Kidney epithelial cell (primary cell): ENCODE measurements around the gene TBC1D2. TPM values are rescaled to one million over a fixed set of nuclear protein-coding genes. Genes with fewer than 3 reads are reported as not detected.

ENCODE experiments used
- DNase-seq: peaks from one replicate; pipeline ENCODE4 v3.0.0-alpha.2; 2010; ENCODE audit warnings: low read depth
- H3K27me3 ChIP-seq: 2 replicates; pipeline ENCODE4 v1.6.0; 2011; ENCODE audit warnings: low read length; ENCODE audit not compliant: control insufficient read depth, insufficient read depth
- H3K36me3 ChIP-seq: 2 replicates; pipeline ENCODE4 v1.5.1; 2011; ENCODE audit warnings: low read length; ENCODE audit not compliant: control insufficient read depth, insufficient read depth
- H3K4me3 ChIP-seq: 2 replicates; pipeline ENCODE4 v1.5.1; 2011; ENCODE audit warnings: low read depth, mild to moderate bottlenecking, control low read depth, low read length
- total RNA-seq: library from RNA; depleted of rRNA; stranded (reverse); fragments of >200 nt; gene quantifications from 2 replicates; pipeline ENCODE4 v1.2.3, GENCODE V29; 2015
- TF ChIP-seq, protein P1 (sequence below): IDR thresholded peaks from 2 replicates; pipeline ENCODE4 v1.5.1; 2011; ENCODE audit warnings: mild to moderate bottlenecking, moderate library complexity, low read length, control low read depth, inconsistent platforms; ENCODE audit not compliant: insufficient read depth, poor library complexity, severe bottlenecking

Gene TBC1D2
- total RNA-seq, 1 donor from 2014 or later: 21.4 TPM

DNA sequence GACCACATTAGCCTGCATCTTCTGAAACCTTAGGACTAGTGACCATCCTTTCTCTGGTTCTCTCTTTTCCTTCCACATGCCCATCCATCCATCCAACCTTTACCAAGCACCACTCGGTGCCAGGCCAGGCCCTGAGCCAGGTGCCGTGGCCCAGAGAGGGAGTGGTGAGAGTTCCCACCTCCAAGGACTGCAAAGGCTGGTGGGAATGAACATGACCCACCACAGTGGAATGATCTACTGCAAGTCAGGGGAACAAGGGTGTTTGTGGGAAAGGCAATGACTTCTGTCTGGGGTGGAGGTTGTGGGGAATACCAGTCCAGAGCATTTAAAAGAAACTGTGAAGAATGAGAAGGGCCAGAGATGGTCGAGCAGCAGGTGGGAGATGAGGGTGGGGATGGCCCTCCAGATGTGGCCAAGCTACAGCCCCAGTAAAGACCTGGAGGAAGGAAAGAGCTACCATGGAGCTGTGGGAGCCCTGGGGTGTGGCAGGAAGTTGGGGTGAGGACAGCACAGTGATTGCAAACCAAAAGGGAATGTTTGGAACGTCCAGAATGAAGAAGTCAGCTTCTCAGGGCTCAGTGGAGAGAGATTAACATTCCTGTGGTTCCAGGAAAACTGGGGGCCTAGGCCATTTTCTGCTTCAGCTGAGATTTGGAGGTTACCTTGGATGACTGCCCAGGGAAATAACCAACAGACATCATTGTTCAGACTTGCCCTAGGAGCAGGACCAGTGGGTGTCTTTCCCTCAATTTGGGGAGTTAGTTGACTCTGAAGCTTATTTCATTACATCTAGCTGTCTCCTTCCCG, 32.4 kb downstream of the TBC1D2 start:
- DNase-seq: peak; percentile 94
- TF ChIP-seq, protein P1, sequence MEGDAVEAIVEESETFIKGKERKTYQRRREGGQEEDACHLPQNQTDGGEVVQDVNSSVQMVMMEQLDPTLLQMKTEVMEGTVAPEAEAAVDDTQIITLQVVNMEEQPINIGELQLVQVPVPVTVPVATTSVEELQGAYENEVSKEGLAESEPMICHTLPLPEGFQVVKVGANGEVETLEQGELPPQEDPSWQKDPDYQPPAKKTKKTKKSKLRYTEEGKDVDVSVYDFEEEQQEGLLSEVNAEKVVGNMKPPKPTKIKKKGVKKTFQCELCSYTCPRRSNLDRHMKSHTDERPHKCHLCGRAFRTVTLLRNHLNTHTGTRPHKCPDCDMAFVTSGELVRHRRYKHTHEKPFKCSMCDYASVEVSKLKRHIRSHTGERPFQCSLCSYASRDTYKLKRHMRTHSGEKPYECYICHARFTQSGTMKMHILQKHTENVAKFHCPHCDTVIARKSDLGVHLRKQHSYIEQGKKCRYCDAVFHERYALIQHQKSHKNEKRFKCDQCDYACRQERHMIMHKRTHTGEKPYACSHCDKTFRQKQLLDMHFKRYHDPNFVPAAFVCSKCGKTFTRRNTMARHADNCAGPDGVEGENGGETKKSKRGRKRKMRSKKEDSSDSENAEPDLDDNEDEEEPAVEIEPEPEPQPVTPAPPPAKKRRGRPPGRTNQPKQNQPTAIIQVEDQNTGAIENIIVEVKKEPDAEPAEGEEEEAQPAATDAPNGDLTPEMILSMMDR: no peak
- peaks cover 2% of the 10 kb centered on the region for H3K36me3 ChIP-seq
- H3K4me3 ChIP-seq: no peak overlapping the region
- H3K27me3 ChIP-seq: no peaks in the 10 kb centered on the region

DNA sequence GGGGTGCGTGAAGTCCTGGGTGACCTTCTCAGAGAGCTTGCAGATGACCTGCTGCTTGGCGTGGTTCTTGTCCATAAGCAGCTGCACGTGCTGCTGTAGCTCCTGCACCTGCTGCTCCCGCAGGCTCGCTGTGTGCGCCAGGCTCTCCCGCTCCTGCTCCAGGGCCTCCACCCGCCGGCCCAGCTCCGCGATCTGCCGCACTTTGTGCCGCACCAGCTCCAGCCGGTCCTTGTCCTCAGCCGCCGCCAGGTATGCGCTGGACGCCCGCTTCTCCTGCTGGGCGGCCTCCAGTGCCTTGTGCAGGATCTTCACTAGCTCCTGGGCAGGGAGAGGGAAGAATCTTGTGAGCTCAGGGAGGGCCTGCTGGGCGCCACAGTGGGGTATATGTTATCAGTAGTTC, 34.5 kb downstream of the TBC1D2 start:
- H3K4me3 ChIP-seq: no peak overlapping the region
- peaks cover 4% of the 10 kb centered on the region for H3K36me3 ChIP-seq
- TF ChIP-seq, protein P1: no peak
- DNase-seq: no peak
- no peaks in the 10 kb centered on the region for H3K27me3 ChIP-seq

DNA sequence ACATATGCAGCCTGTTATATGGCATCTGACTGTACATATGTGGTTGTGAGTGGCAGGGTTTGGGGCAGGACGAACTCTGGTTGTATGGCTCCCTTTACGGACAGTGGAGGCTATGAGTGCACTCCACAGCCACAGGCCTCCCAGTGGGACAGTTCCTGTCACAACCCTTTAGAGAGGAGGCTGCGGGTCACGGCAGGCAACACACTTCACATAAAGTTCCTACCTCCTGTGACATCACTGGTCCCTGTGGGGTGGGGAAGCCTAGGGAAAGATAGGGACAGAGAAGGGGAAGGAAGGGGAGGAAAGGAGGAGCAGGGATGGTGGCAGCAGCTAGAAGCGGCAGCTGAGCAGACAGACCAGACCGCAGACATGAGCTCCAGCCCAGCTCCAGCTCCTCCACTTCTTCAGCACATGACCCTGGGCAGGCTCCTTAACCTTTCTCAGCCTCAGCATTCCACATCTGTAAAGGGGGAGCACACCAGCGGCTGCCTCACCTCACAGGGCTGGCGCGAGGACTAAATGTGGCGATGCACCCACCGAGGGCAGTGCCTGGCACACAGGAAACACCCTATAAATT, 35.6 kb downstream of the TBC1D2 start:
- no peaks in the 10 kb centered on the region for H3K27me3 ChIP-seq
- H3K4me3 ChIP-seq: no peak overlapping the region
- TF ChIP-seq, protein P1: no peak
- DNase-seq: no peak
- peaks cover 4% of the 10 kb centered on the region for H3K36me3 ChIP-seq

DNA sequence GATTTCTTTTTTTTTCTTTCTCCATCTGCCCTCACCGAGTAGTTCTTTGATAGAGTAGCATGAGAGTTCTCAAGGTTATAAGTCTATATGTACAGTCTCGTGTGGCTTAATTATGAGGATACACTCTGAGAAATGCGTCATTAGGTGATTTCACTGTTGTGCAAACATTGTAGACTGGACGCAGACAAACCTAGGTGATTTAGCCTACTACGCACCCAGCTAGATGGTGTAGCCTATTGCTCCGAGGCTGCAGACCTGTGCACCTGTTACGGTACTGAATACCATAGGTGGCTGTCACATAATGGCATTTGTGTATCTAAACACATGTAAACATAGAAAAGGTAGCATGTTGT, 36.1 kb downstream of the TBC1D2 start:
- no peak for DNase-seq
- H3K36me3 ChIP-seq: peaks cover 4% of the 10 kb centered on the region
- no peak overlapping the region for H3K4me3 ChIP-seq
- H3K27me3 ChIP-seq: no peaks in the 10 kb centered on the region
- TF ChIP-seq, protein P1: no peak

DNA sequence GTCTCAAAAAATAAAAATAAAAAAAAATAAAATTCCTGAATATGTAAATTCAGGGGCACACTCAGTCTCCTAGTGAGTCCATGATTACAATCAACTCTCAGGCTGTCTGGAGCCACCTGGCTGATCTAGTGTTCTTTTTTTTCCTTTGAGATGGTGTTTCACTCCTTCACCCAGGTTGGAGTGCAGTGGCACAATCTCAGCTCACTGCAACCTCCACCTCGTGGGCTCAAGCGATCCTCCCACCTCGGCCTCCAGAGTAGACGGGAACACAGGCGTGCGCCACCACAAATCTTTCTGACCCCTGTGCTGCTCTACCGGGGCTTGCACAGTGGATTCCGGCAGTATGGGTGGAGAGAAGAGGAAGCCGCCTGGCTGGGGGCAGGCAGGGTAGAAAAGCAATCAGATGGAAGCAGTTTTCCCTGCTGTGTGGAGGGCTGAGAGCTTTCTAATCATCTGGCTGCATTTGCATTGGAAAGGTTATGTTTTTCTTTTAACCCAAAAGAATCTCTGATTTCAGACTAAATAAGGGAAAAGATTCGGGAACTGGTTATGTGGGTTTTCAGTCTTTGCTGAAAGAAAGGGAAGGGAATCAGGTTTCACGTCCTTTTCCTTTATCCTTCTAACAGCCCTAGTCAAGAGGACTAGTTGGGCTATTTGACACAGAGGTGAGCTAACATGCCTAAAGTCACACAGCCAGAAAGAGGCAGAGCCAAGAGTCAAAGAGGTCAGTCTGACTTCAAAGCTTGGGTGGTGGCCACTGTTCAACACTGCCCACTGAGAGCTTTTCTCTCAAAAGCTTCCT, 36.7 kb downstream of the TBC1D2 start:
- DNase-seq: no peak
- H3K27me3 ChIP-seq: no peaks in the 10 kb centered on the region
- H3K36me3 ChIP-seq: peaks cover 4% of the 10 kb centered on the region
- no peak overlapping the region for H3K4me3 ChIP-seq
- TF ChIP-seq, protein P1: no peak
